Activated CD4-positive, alpha-beta T cell treated with anti-CD3 and anti-CD28 coated beads for 36 hours (primary cell): ENCODE results near the gene CYP4A22. TPM values are rescaled to one million over a fixed set of nuclear protein-coding genes. Genes with fewer than 3 reads are reported as not detected.

ENCODE experiments used
- ATAC-seq: fragments of 200-7000 bp; cut with Tn5 transposase; one replicate; pipeline ENCODE4 v1.10.0; 2021; ENCODE audit warnings: mild to moderate bottlenecking, moderate library complexity
- CTCF ChIA-PET: fragments of 350-600 bp; sonication (Branson Sonifier 250); formaldehyde crosslinking; loops from one replicate; lab custom pipeline; 2021; ENCODE audit warnings: antibody characterized with exemption; lab: Charles Lee
- POLR2A ChIA-PET: fragments of 350-600 bp; sonication (Branson Sonifier 250); formaldehyde crosslinking; loops from one replicate; lab custom pipeline; 2021; ENCODE audit warnings: antibody characterized with exemption, inconsistent platforms; lab: Charles Lee
- DNase-seq: peaks from one replicate; pipeline ENCODE4 v3.0.0-alpha.2; 2020
- H3K27ac Mint-ChIP-seq: one replicate; pipeline ENCODE4 v1.8.0; 2021; ENCODE audit warnings: mixed read lengths
- H3K27me3 Mint-ChIP-seq: one replicate; pipeline ENCODE4 v1.8.0; 2021; ENCODE audit warnings: mixed read lengths
- H3K36me3 Mint-ChIP-seq: one replicate; pipeline ENCODE4 v1.8.0; 2021; ENCODE audit warnings: low read depth, mixed read lengths
- H3K4me1 Mint-ChIP-seq: one replicate; pipeline ENCODE4 v1.8.0; 2021; ENCODE audit warnings: mixed read lengths
- H3K4me3 Mint-ChIP-seq: one replicate; pipeline ENCODE4 v1.8.0; 2021; ENCODE audit warnings: mild to moderate bottlenecking, moderate library complexity, mixed read lengths
- H3K9me3 Mint-ChIP-seq: one replicate; pipeline ENCODE4 v1.8.0; 2021; ENCODE audit warnings: low read depth, mixed read lengths
- intact Hi-C, 2 experiments: fragments of 100-400 bp; cut with DNase I in 1 of 2; cut with micrococcal nuclease in 1 of 2; formaldehyde crosslinking; loops; one replicate each; pipeline versions ENCODE4 v1.14.2 to v1.15.1; 2022 to 2024; cut with DNase I, micrococcal nuclease
- total RNA-seq, 2 experiments: library from RNA; stranded (reverse); gene quantifications; one replicate each; pipeline ENCODE4 v1.2.3, GENCODE V29; 2021

CYP4A22 gene
- total RNA-seq, 2 experiments from 2014 or later, result not detected

- no peak overlapping the region for H3K4me3 Mint-ChIP-seq
- ChIA-PET CTCF (interaction anchor here (6.7 to 7.6 kb wide), 2 partner anchors 12 to 82 kb away, joined by 47 to 121 read pairs; partner anchors contain the start of gene PDZK1IP1), POLR2A (interaction anchor here (0.6 kb wide), 1 partner anchor 85 kb away, joined by 4 read pairs; no protein-coding TSS in a partner anchor)
- DNase-seq (no peak), ATAC-seq (no peak)
- no peaks in the 10 kb centered on the region for H3K9me3 Mint-ChIP-seq
- H3K27ac Mint-ChIP-seq, result no peak overlapping the region
- H3K36me3 Mint-ChIP-seq, result no peaks in the 10 kb centered on the region
- H3K4me1 Mint-ChIP-seq, result peaks cover 8% of the 10 kb centered on the region
- intact Hi-C loops, result loop anchor here in 1 of 2 experiments (10.0 kb wide), 1 partner anchor 544 kb away; no protein-coding TSS in a partner anchor
- peaks cover 20% of the 10 kb centered on the region for H3K27me3 Mint-ChIP-seq
Observed at GRCh38 chr1:47180603-47181094, 43.4 kb downstream of the CYP4A22 start.

- CTCF ChIA-PET, result interaction anchor here (0.6 to 7.6 kb wide), 3 partner anchors 11 to 1375 kb away, joined by 3 to 121 read pairs (median 47); partner anchors contain the start of gene PDZK1IP1
- Mint-ChIP-seq H3K4me1 (peaks cover 8% of the 10 kb centered on the region), H3K4me3 (no peak overlapping the region), H3K36me3 (no peaks in the 10 kb centered on the region), H3K27me3 (peaks cover 14% of the 10 kb centered on the region), H3K27ac (no peak overlapping the region), H3K9me3 (no peaks in the 10 kb centered on the region)
- DNase-seq, result no peak
- no peak for ATAC-seq
- POLR2A ChIA-PET, result interaction anchor here (0.6 kb wide), 1 partner anchor 84 kb away, joined by 4 read pairs; no protein-coding TSS in a partner anchor
- intact Hi-C loops, result loop anchor here in 1 of 2 experiments (10.0 kb wide), 1 partner anchor 543 kb away; no protein-coding TSS in a partner anchor
Observed at GRCh38 chr1:47181095-47181954, 44.1 kb downstream of the CYP4A22 start.

GRCh38 chr1:47181955-47182675 is 44.9 kb downstream of the CYP4A22 start:
- peaks cover 12% of the 10 kb centered on the region for H3K27me3 Mint-ChIP-seq
- peaks cover 8% of the 10 kb centered on the region for H3K4me1 Mint-ChIP-seq
- ChIA-PET POLR2A (no interaction called here), CTCF (interaction anchor here (0.6 to 7.6 kb wide), 2 partner anchors 10 to 1376 kb away, joined by 3 to 121 read pairs; partner anchors contain the start of gene PDZK1IP1)
- no peaks in the 10 kb centered on the region for H3K36me3 Mint-ChIP-seq
- no peaks in the 10 kb centered on the region for H3K9me3 Mint-ChIP-seq
- intact Hi-C loops, result loop anchor here in 1 of 2 experiments (10.0 kb wide), 1 partner anchor 543 kb away; no protein-coding TSS in a partner anchor
- H3K4me3 Mint-ChIP-seq, result no peak overlapping the region
- ATAC-seq, result no peak
- no peak overlapping the region for H3K27ac Mint-ChIP-seq
- no peak for DNase-seq

GRCh38 chr1:47182676-47183235 is 45.5 kb downstream of the CYP4A22 start:
- H3K27me3 Mint-ChIP-seq, result peaks cover 12% of the 10 kb centered on the region
- H3K9me3 Mint-ChIP-seq, result no peaks in the 10 kb centered on the region
- no peak overlapping the region for H3K27ac Mint-ChIP-seq
- DNase-seq, result no peak
- ATAC-seq, result no peak
- peaks cover 8% of the 10 kb centered on the region for H3K4me1 Mint-ChIP-seq
- intact Hi-C loops, result loop anchor here in 1 of 2 experiments (10.0 kb wide), 1 partner anchor 542 kb away; no protein-coding TSS in a partner anchor
- no peaks in the 10 kb centered on the region for H3K36me3 Mint-ChIP-seq
- no peak overlapping the region for H3K4me3 Mint-ChIP-seq
- CTCF ChIA-PET, result interaction anchor here (0.7 kb wide), 2 partner anchors 10 to 248 kb away, joined by 3 to 4 read pairs; no protein-coding TSS in a partner anchor
- POLR2A ChIA-PET, result no interaction called here

GRCh38 chr1:47183308-47184089 is 46.3 kb downstream of the CYP4A22 start:
- Mint-ChIP-seq H3K36me3 (no peaks in the 10 kb centered on the region), H3K27me3 (peaks cover 11% of the 10 kb centered on the region), H3K9me3 (no peaks in the 10 kb centered on the region), H3K27ac (no peak overlapping the region), H3K4me3 (no peak overlapping the region), H3K4me1 (peaks cover 8% of the 10 kb centered on the region)
- intact Hi-C loops, result loop anchor here in 1 of 2 experiments (10.0 kb wide), 1 partner anchor 541 kb away; no protein-coding TSS in a partner anchor
- POLR2A ChIA-PET, result interaction anchor here (0.5 kb wide), 1 partner anchor 299 kb away, joined by 3 read pairs; no protein-coding TSS in a partner anchor
- no peak for ATAC-seq
- DNase-seq, result no peak
- CTCF ChIA-PET, result interaction anchor here (0.7 to 1.0 kb wide), 3 partner anchors 10 to 249 kb away, joined by 3 to 4 read pairs (median 3); no protein-coding TSS in a partner anchor

GRCh38 chr1:47184090-47184821 is 47.0 kb downstream of the CYP4A22 start:
- Mint-ChIP-seq H3K9me3 (no peaks in the 10 kb centered on the region), H3K27me3 (peaks cover 9% of the 10 kb centered on the region), H3K4me3 (no peak overlapping the region), H3K4me1 (peaks cover 5% of the 10 kb centered on the region), H3K27ac (no peak overlapping the region), H3K36me3 (no peaks in the 10 kb centered on the region)
- CTCF ChIA-PET, result interaction anchor here (1.0 to 1.2 kb wide), 2 partner anchors 9 to 43 kb away, joined by 3 to 4 read pairs; no protein-coding TSS in a partner anchor
- POLR2A ChIA-PET, result interaction anchor here (0.5 kb wide), 1 partner anchor 298 kb away, joined by 3 read pairs; no protein-coding TSS in a partner anchor
- no peak for DNase-seq
- intact Hi-C loops, result loop anchor here in 1 of 2 experiments (10.0 kb wide), 1 partner anchor 541 kb away; no protein-coding TSS in a partner anchor
- no peak for ATAC-seq

GRCh38 chr1:47184822-47185677 is 47.8 kb downstream of the CYP4A22 start:
- Mint-ChIP-seq H3K9me3 (no peaks in the 10 kb centered on the region), H3K36me3 (no peaks in the 10 kb centered on the region), H3K27me3 (peaks cover 5% of the 10 kb centered on the region), H3K4me3 (no peak overlapping the region), H3K27ac (no peak overlapping the region), H3K4me1 (no peaks in the 10 kb centered on the region)
- intact Hi-C loops, result loop anchor here in 1 of 2 experiments (10.0 kb wide), 1 partner anchor 540 kb away; no protein-coding TSS in a partner anchor
- DNase-seq (no peak), ATAC-seq (no peak)
- CTCF ChIA-PET, result interaction anchor here (0.6 to 1.2 kb wide), 3 partner anchors 8 to 1286 kb away, joined by 3 to 4 read pairs (median 3); no protein-coding TSS in a partner anchor
- POLR2A ChIA-PET, result no interaction called here

- H3K4me1 Mint-ChIP-seq, result no peaks in the 10 kb centered on the region
- no peak overlapping the region for H3K27ac Mint-ChIP-seq
- H3K9me3 Mint-ChIP-seq, result no peaks in the 10 kb centered on the region
- no peak overlapping the region for H3K4me3 Mint-ChIP-seq
- ATAC-seq, result no peak
- POLR2A ChIA-PET, result no interaction called here
- no peaks in the 10 kb centered on the region for H3K27me3 Mint-ChIP-seq
- H3K36me3 Mint-ChIP-seq, result no peaks in the 10 kb centered on the region
- intact Hi-C loops, result loop anchor here in 1 of 2 experiments (10.0 kb wide), 1 partner anchor 538 kb away; no protein-coding TSS in a partner anchor
- CTCF ChIA-PET, result interaction anchor here (0.5 to 10.6 kb wide), 2 partner anchors 9 to 246 kb away, joined by 4 to 121 read pairs; no protein-coding TSS in a partner anchor
- DNase-seq, result no peak
Observed at GRCh38 chr1:47186267-47187185, 49.3 kb downstream of the CYP4A22 start.
